ENCODE results near the gene HMCN2.
A peak's percentile ranks its signal among the peaks of the same experiment; 100 is the strongest.
"Not testable (repeated sequence)": the region's sequence is repeated elsewhere in the genome, so short reads cannot be mapped to it uniquely, and the experiment has no call there.

HMCN2 gene

GRCh38 chr9:130240410-130241197 lies 25.0 kb upstream of the HMCN2 start:
- DNase-seq (ENCODE audit: low spot score) = peak; percentile 77

GRCh38 chr9:130241198-130241535 lies 24.4 kb upstream of the HMCN2 start:
- no peak for DNase-seq (ENCODE audit: low spot score)

GRCh38 chr9:130242270-130243014 lies 23.1 kb upstream of the HMCN2 start:
- DNase-seq (ENCODE audit: low spot score) = no peak

- peak; percentile 83 for DNase-seq (ENCODE audit: low spot score)
These were observed 22.3 kb upstream of the HMCN2 start for GRCh38 chr9:130243015-130243881.

GRCh38 chr9:130243882-130244170 lies 21.7 kb upstream of the HMCN2 start:
- no peak for DNase-seq (ENCODE audit: low spot score)

- DNase-seq (ENCODE audit: low spot score) = no peak
These were observed 20.9 kb upstream of the HMCN2 start for GRCh38 chr9:130244548-130245165.

- DNase-seq (ENCODE audit: low spot score) = no peak
These were observed 20.1 kb upstream of the HMCN2 start for GRCh38 chr9:130245474-130245873.

GRCh38 chr9:130246126-130246525 lies 19.4 kb upstream of the HMCN2 start:
- no peak for DNase-seq (ENCODE audit: low spot score)

GRCh38 chr9:130254747-130255630 lies 10.6 kb upstream of the HMCN2 start:
- DNase-seq (ENCODE audit: low spot score) = no peak

- DNase-seq (ENCODE audit: low spot score) = no peak
These were observed 9.9 kb upstream of the HMCN2 start for GRCh38 chr9:130255631-130256134.

- no peak for DNase-seq (ENCODE audit: low spot score)
These were observed 8.9 kb upstream of the HMCN2 start for GRCh38 chr9:130256644-130257043.

- DNase-seq (ENCODE audit: low spot score) = not testable (repeated sequence)
These were observed 7.4 kb upstream of the HMCN2 start for GRCh38 chr9:130258137-130258536.

- no peak for DNase-seq (ENCODE audit: low spot score)
These were observed 6.5 kb upstream of the HMCN2 start for GRCh38 chr9:130259044-130259443.

GRCh38 chr9:130260816-130261765 lies 4.5 kb upstream of the HMCN2 start:
- no peak for DNase-seq (ENCODE audit: low spot score)

- DNase-seq (ENCODE audit: low spot score) = no peak
These were observed 3.4 kb upstream of the HMCN2 start for GRCh38 chr9:130262061-130262745.

- DNase-seq (ENCODE audit: low spot score) = no peak
These were observed 2.8 kb upstream of the HMCN2 start for GRCh38 chr9:130262771-130263170.

- DNase-seq (ENCODE audit: low spot score) = peak; percentile 76
These were observed 1.8 kb upstream of the HMCN2 start for GRCh38 chr9:130263601-130264413.

All from HuH-7.5 (cell line).